ENCODE measurements around the gene VIPR2. TPM values are rescaled to one million over a fixed set of nuclear protein-coding genes. Genes with fewer than 3 reads are reported as not detected.
"Not testable (repeated sequence)": the region's sequence is repeated elsewhere in the genome, so short reads cannot be mapped to it uniquely, and the experiment has no call there.

Gene VIPR2, protein sequence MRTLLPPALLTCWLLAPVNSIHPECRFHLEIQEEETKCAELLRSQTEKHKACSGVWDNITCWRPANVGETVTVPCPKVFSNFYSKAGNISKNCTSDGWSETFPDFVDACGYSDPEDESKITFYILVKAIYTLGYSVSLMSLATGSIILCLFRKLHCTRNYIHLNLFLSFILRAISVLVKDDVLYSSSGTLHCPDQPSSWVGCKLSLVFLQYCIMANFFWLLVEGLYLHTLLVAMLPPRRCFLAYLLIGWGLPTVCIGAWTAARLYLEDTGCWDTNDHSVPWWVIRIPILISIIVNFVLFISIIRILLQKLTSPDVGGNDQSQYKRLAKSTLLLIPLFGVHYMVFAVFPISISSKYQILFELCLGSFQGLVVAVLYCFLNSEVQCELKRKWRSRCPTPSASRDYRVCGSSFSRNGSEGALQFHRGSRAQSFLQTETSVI
- polyA plus RNA-seq (ENCODE audit: insufficient read length): 2.6 TPM
- long read RNA-seq, donor 1, partial matches to known transcripts: 0 of 2 reads
- long read RNA-seq, donor 1, other reads (novel, unspliced or antisense): 0 of 2 reads
- long read RNA-seq, donor 2, partial matches to known transcripts: 0 of 1 reads
- long read RNA-seq, donor 2, other reads (novel, unspliced or antisense): 0 of 1 reads
- long read RNA-seq, donor 3: 0 reads
- long read RNA-seq, donor 4: 0 reads
- long read RNA-seq, donor 5: 0 reads
- long read RNA-seq, donor 6: 0 reads
- long read RNA-seq, donor 7, transcript VIPR2-201 (13 exons, 3,944 nt): major isoform, 5 of 5 reads
- long read RNA-seq, donor 7, partial matches to known transcripts: 0 of 5 reads
- long read RNA-seq, donor 7, other reads (novel, unspliced or antisense): 0 of 5 reads
- long read RNA-seq, donor 8: 0 reads

GRCh38 chr7:159144758-159145489, at the start of gene VIPR2:
TSS of gene VIPR2 (minus strand) at chr7:159144867. CDS start at chr7:159144771, 96 bp downstream.
- DNase-seq: no peak

- no peak for DNase-seq
Observed at GRCh38 chr7:159193543-159194090, 49.0 kb upstream of the VIPR2 start.

DNA sequence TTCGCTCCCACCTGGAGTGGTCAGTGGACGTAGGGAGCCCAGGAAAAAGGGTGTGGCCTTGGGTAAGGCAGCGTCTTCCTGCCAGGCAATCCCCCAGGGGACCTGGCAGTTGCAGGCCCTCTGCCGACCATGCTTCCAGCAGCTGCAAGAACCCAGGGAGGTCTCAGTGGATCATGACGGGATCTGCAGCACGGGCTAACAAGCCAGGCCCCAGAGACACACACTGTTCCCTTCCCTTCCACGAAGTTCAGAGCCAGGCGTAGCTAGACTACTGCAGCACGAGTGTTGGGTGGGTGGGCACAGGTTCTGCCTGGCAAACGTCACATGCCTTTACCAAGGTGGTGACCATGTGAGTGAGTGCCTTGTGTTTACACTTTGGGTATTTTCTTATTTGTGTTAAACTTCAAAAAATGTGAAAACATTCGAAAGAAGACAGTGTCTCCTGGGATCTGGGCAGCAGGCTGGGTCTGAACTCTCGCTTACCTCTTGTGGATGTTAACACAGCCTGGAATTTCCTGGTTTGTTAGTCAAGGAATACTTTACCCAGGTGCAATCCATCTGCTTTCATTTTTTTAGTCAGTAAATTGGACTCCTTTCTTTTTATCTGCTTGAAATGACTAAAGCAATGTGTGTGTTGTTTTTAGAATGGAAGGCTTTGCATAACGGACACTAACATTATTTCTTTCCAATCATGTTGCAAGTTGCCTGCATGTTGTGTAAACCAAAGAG, 48.2 kb upstream of the VIPR2 start:
- DNase-seq: no peak

DNA sequence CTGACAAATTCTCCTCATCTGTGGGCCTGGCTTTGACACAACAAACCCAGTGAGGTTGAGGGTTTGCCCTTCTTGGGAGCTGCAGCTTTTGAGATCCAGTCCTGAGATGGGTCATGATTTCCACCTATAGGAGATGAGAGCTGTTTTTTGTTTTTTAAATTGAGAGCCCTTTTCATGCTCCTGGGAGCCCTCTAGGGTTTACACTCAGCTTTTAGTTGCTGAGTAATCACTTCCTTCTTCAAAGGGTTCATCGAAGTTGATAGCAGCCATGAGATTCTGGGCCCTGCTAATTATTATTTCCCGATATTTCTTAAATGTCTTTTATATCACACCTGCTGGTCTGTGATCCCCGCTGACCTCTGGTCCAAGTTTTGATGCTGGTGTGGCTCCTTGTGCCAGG, 47.3 kb upstream of the VIPR2 start:
- DNase-seq: no peak

GRCh38 chr7:159191236-159191635, 46.6 kb upstream of the VIPR2 start:
- DNase-seq: no peak

- DNase-seq: no peak
Observed at GRCh38 chr7:159188011-159188410, 43.3 kb upstream of the VIPR2 start.

DNA sequence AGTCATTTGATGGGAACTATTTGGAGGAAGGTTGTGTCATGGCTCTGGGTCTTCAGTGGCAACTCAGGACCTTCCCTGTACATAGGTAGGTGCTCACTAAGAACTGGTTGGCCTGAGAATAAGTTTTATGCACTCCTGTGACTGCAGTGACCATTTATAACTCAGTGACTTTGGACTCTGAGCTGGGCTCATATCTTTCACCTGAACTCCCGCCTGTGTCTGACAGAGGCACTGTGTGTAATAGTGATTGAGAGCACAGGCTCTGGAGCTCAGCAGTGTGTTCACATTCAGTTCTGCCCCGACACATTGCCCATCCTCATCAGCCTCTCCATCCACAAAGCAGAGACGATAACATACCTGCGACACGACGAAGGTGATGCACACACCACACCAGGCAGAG, 34.6 kb upstream of the VIPR2 start:
- DNase-seq: no peak

- no peak for DNase-seq
Observed at GRCh38 chr7:159177284-159177953, 32.8 kb upstream of the VIPR2 start.

- no peak for DNase-seq
Observed at GRCh38 chr7:159175792-159176191, 31.1 kb upstream of the VIPR2 start.

- not testable (repeated sequence) for DNase-seq
Observed at GRCh38 chr7:159175100-159175499, 30.4 kb upstream of the VIPR2 start.

DNA sequence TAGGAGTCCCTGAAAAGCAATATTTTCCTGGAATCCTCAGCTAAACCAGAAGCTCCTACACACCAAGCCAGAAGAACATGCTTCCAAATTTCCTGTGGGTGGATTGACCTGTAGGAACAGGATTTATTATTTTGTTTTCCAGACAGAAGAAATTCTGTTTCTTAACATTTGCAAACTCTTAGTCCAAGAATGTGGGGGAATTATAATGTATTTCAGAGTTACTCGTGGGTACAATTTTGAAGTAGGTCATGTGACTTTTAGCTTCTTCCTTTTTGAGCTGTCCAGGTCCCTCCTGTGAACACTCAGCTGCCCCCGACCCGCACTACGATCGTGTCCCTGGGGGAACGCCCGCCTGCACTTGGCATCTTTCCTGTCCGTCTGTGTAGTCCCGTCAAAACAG, 27.7 kb upstream of the VIPR2 start:
- no peak for DNase-seq

DNA sequence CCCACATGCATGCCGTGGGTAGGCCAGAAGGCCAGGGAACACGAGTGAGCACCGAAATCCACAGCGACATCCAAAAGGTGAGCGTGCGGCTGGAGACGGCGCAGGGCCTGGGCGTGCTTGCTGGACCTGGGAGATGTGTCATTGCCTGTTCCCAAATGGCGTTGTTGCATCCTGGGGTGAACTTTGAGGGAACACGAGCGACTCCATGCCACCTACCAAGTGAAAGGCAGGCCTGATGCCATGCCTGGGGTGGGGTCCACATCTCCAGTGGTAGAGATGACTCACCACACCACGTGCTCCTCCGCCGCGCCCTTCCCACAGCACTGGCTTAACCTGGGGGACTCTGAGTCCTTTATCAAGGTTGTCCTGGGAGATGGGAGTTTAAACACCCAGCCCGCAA, 24.7 kb upstream of the VIPR2 start:
- DNase-seq: no peak

DNA sequence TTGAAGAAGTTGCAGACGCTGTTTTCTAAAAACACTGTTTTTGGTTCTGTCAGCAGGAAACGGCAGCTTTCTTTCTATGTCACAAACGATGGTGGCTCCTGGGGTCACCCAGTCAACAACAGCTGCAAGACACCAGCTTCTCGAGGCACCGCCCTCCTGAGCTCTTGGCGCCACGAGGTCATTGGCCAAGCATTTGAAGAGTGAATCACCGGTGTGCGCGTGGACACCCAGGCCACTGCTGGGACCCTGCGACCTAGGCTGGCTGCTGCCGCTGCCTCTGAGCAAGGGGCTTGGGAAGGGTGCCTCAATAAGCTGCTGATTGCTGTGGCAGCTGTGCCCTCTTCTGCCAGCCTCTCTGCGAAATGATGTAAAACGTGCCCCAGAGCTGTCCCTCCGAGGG, 22.5 kb upstream of the VIPR2 start:
- no peak for DNase-seq

DNA sequence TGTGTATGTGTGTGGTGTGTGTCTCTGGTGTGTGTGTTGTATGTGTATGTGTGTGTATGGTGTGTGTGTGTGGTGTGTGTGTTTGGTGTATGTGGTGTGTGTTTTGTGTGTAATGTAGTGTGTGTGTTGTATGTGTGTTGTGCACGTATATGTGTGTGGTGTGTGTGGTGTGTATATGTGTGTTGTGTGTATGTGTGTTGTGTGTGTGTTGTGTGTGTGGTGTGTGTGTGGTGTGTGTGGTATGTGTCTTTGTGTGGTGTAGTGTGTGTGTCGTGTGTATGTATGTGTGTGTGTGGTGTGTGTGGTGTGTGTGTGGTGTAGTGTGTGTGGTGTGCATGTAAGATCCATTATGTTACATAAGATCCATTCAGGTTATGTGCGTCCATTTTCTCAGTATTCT, 21.9 kb upstream of the VIPR2 start:
- DNase-seq: no peak

- DNase-seq: no peak
Observed at GRCh38 chr7:159165352-159165751, 20.7 kb upstream of the VIPR2 start.

GRCh38 chr7:159163703-159164301, 19.1 kb upstream of the VIPR2 start:
- not testable (repeated sequence) for DNase-seq

- DNase-seq: not testable (repeated sequence)
Observed at GRCh38 chr7:159162050-159162626, 17.5 kb upstream of the VIPR2 start.

DNA sequence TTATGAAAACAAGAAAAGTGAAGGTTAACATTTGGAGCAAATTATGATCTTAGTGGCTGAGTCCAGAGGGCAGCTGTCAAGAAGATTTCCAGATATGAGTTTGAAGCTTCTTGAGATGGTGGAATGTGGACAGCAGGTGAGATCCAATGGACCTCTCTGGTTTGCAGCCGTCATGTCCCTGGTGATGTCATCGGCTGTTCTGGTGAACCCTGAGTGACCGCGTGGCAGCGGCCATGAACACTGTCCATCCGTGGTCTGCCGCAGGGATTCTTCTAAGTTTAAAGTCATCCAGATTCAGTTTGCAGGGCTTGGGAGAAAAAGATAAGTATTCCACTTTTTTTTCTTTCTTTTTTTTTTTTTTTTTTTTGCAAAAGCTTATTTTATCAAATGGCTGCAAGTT, 15.8 kb upstream of the VIPR2 start:
- no peak for DNase-seq

GRCh38 chr7:159159731-159160130, 15.1 kb upstream of the VIPR2 start:
- no peak for DNase-seq

GRCh38 chr7:159158888-159159405, 14.3 kb upstream of the VIPR2 start:
- DNase-seq: no peak

Measured in left kidney (tissue), 8 donors.